Right kidney (tissue), 1 donor: ENCODE results near the gene SLBP.

ENCODE experiments used
- DNase-seq: peaks from one replicate; pipeline ENCODE4 v3.0.0-alpha.2; 2016

The SLBP gene

GRCh38 chr4:1750381-1751154, 38.4 kb upstream of the SLBP start:
- DNase-seq: no peak

- DNase-seq: no peak
Observed at GRCh38 chr4:1749826-1750225, 37.7 kb upstream of the SLBP start.

DNA sequence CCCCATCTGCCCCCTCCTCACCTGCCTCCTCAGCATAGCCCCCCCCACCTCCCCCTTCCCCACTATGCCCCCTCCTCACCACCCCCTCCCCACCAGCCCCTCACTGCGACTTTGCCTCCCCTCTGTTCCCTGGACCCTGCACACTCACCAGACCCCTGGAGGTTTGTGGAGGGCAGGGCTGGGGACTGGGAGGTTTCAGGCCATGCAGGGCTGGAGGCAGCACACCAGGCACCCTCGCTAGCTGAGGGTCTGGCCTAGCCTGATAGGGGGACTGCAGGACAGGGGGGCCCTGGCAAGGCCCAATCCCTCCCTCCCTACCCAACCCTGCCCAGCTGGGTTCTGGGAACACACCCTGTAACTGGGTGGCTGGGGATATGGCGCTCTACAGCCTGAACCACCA, 37.3 kb upstream of the SLBP start:
- DNase-seq: no peak

DNA sequence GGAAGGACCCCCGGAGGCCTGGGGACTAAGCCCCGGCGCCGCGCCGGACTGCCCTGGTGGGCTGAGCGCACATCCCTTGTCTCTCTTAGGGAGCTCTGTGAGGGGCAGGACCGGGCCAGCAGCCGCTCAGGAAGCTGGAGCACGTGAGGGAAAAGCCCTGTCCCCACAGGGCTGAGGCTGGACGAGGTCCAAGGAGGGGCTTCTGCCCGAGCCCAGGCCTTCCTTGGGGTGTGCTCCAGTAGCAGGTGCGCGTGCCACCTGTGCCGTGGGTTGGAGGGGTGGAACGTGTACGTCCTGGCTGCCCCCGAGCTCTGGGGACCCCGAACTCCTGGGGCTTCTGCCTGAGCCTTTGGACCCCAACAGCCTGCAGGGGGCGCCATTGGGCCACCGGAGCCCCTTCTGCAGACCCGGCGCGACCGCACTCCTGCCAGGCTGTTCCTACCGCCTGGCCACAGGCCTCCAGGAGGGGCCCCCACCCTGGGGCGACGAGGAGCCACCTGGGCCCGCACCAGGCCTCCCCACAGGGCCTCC, 36.4 kb upstream of the SLBP start:
- peak; percentile 79 for DNase-seq

GRCh38 chr4:1747603-1747967, 35.5 kb upstream of the SLBP start:
- DNase-seq: no peak

DNA sequence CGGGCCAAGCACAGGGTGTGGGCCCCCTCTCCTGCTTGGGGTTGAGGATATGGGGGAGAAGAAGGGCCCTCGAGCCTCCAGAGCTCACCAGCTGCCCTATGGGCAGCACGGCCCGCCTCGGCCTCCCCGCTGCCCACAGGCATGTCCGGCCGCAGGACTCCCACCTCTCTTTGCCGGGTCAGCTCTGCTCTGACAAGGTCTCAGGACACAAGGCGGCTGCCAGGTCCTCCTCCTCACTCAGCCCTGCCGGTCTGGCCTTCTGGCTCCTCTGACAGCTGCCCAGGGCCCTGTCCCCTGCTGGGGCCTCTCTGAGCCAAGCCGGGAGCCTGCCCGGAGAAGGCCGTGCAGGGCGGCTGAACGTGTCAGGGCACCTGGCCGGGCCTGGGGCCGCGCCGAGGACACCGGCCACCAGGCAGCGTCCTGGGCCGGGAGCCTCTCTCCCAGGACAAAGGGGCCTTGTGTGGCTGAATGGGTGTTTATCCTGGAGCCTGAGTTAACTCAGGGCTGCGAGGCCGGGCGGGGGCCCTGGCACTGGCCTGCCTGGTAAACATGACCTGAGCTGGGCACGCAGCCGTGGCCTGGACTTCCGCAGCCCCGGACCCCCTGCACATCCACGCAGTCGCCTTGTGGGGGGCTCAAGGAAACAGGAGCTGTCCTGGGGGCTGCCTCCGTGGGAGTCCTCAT, 34.9 kb upstream of the SLBP start:
- DNase-seq: no peak

DNA sequence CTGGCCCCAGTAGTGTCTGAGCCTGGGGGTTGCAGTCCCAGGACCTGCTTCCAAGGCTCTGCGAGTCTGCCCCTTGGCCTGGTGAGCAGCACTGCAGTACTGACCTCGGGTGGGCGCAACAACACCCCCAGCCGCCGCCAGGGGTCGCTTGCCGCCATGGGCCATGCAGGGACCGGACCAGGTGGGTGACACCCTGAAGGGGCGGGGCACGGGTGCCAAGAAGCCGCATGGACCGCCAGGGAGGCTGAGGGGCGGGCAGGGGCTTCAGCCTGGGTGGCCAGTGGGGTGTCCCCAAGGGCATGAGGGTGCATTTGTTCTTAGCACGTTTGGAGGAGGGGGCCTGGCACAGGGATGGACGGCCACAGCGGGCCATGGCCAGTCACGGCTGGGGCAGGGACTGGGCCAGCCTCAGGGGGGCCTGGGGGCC, 34.2 kb upstream of the SLBP start:
- DNase-seq: peak; percentile 66

DNA sequence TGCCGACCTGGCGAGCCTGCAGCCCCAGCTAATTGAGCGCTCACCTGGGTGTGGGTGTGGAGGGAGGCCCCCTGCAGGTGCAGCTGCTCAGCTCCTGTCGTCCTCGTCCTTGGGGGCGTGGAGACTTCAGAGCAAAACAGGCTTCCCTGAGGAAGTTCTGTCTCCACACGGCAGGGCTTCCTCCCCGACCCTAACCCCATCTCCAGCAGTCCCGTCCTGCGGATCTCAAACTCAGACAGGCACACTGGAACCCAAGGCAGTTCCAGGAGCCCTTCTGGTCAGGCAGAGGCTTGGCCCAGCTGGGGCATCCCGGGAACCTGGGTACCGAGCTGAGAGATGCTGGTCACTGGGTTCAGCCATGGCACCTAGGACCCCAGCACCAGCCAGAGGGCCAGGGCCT, 33.6 kb upstream of the SLBP start:
- DNase-seq: no peak

GRCh38 chr4:1745165-1745564, 33.0 kb upstream of the SLBP start:
- no peak for DNase-seq

DNA sequence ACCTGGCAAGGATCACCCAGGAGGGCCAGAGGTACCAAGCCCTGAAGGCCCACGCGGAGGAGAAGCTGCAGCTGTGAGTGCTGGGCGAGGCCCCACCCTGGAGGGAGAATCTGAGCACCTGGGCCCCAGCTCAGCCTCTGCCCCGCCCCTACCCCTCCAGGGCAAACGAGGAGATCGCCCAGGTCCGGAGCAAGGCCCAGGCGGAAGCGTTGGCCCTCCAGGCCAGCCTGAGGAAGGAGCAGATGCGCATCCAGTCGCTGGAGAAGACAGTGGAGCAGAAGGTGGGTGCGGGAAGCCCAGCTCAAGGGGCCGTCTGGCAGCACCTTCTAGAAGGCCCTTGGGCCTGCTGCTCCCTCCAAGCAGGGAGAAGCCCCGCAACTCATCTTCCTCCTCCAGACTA, 32.4 kb upstream of the SLBP start:
- no peak for DNase-seq

DNA sequence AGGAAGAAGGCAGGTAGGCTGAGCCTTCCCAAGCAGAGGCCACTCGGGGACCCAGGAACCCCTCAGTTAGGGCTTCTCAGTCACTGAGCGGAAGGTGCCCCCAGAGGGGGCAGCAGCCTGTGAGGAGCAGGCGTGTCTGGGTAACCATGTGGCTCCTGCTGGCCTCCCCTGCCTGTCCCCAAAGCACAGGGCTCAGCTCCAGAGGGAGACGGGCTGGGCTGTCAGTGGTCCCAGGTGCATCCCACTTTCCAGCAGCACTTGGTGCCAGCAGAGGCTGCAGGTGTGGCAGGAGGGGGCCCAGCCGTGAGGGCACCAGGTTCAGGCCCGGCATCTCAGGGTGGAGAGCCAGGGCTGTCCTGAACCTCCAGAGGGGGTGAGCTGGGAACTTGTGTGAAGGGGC, 31.9 kb upstream of the SLBP start:
- no peak for DNase-seq

- DNase-seq: no peak
Observed at GRCh38 chr4:1743551-1743950, 31.4 kb upstream of the SLBP start.

DNA sequence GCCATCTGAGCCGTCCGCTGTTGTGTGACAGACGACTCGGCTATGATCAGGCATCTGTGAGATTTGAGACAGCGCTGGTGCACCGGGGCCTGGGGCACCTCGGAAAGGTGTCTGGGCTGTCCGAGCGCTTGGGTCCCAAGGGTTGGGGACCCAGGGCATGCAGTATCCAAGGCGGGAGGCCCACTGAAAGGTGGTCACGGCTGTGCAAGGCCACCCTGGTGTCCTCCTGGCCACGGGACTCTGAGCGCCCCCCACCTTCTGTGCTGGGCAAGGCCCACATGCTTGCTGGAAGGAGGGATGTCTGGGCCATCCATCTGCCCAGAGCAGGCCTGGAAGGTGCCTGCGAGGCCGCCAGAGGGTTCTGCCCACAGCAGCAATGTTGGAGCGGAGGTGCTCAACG, 29.1 kb upstream of the SLBP start:
- DNase-seq: no peak

DNA sequence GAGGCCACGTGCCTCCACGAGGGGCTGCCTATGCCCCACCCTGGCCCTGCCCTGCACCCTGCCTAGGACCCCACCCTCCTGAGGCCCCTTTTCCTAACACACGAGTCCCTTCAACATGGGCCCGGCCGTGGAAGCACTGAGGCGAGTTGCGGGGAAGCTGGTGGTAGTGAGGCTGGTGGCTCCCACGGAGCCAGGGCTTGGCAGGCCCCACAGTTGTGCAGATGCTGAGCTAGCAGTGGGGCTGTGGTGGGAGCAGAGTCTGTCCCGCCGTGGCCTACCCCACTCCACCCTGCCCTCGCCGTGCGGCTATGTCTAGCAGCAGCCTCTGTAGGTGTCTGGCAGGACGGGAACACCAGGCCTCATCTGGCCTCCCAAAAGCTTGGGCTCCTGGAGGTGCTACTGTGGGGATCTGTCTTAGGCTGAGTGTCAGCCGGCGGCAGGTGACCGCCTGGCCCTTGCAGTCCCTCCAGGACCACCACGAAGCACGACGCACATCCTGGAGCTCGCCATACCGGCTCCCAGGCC, 28.0 kb upstream of the SLBP start:
- DNase-seq: no peak

- DNase-seq: no peak
Observed at GRCh38 chr4:1739358-1739757, 27.2 kb upstream of the SLBP start.

GRCh38 chr4:1738410-1738809, 26.3 kb upstream of the SLBP start:
- DNase-seq: no peak

- DNase-seq: no peak
Observed at GRCh38 chr4:1737666-1738065, 25.5 kb upstream of the SLBP start.

DNA sequence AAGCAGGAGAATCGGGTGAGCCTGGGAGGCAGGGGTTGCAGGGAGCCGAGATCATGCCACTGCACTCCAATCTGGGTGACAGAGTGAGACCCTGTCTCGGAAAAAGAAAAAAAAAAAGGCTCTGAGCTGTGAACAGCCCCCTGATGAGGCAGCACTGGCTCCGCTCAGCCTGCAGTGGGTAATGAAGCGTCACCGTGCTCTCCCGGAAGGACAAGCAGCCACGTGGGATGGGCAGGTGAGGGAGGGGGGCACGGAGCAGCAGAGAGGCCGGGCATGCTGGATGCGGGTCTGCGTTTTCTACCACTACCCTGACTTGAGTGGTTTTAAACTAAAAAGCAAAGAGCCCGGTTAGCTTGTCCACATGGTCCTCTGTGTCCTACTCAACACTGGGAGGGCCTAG, 24.7 kb upstream of the SLBP start:
- no peak for DNase-seq

DNA sequence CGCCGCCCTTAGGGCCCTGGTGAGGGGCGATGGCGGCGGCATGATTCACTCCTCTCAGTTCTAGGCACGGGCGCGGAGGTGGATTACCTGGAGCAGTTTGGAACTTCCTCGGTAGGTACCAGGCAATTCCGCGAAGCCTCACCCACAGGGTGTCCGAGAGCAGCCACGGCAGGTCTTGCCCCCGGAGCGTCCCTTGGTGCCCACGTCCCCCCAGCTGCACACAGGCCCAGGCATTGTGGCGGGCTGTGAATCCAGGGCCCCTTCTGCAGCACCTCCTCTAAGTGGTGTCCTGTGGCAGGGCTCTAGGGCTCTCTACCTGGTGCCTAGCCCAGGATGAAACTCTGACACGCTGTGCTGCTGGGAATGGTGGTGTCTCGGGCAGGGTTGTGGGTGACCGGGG, 23.1 kb upstream of the SLBP start:
- DNase-seq: no peak

DNA sequence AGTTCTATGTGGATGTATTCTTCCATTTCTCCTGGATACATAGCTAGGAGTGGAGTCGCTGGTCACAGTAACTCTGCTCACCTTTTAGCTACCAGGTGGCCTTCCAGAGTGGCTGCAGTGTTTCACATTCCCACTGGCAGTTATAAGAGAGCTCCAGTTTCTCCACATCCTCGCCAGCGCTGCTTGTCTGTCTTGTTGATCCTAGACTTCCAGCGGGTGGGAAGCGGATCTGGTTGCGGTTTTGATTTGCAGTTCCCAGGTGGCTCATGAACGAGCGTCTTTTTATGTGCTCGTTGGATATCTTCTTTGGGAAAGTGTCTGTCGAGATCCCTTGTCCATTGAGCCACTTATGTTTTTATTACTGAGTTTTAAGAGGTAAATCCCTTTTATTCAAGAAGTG, 20.8 kb upstream of the SLBP start:
- no peak for DNase-seq

- DNase-seq: no peak
Observed at GRCh38 chr4:1731180-1731579, 19.1 kb upstream of the SLBP start.

DNA sequence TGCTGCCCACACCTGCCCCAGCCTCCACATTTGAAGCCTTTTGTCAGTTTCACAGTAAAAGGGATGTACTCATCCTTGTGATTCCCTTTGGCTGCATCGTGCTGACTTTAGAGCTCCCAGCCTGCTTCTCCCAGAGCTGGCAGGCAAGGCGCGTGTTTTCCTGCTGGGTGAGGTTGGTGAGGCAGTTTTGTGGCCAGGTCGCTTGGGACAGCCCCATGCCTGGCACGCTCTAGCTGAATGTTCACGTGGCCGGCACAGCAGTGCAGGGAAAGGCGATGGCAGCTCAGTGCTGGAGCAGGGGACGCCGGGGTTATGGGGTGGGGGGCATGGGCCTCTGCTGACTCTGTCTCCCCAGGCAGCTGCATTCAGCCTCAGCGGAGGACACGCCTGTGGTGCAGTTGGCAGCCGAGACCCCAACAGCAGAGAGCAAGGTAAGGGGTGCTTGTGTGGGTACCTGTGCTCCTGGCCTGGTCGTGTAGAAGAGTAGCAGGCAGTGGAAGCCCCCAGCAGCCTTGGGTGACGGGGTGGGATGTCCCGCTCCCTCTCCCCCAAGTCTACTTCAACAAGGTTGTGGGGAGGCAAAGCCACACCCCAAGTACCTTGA, 18.5 kb upstream of the SLBP start:
- DNase-seq: no peak
